MM.1S (cell line): ENCODE measurements around the gene CENPB.

Experiments used
- EZH2 ChIP-seq: fragments of 300-600 bp; sonication (generic); optimal IDR thresholded peaks from 2 replicates; pipeline ENCODE3; 2017; ENCODE audit warnings: low read depth, mild to moderate bottlenecking, antibody characterized with exemption, low read length, mixed read lengths
- EZH2phosphoT487 ChIP-seq: fragments of 300-600 bp; sonication (generic); IDR thresholded peaks from 2 replicates; pipeline ENCODE4 v1.6.1; 2018; ENCODE audit warnings: antibody characterized with exemption, low read length
- TF ChIP-seq, protein P1 (sequence below): fragments of 300-600 bp; sonication (generic); IDR thresholded peaks from 2 replicates; pipeline ENCODE4 v1.5.1; 2016; ENCODE audit warnings: antibody characterized with exemption, low read length, mixed read lengths

DNA sequence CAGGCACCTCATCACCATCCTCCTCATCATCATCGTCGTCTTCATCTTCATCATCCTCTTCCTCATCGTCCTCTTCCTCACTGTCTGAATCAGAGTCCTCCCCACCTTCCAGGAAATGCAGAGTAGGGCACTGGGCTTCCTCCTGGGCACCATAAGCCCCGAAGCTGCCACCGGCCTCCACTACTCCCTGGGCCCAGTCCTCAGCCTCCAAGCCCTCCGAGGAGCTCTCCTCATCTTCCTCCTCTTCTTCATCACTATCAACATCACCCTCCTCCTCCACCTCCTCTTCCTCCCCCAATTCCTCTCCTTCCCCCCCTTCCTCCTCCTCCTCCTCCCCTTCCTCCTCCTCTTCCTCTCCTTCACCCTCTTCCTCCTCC is 1.7 kb downstream of the CENPB start:
- TF ChIP-seq, protein P1, sequence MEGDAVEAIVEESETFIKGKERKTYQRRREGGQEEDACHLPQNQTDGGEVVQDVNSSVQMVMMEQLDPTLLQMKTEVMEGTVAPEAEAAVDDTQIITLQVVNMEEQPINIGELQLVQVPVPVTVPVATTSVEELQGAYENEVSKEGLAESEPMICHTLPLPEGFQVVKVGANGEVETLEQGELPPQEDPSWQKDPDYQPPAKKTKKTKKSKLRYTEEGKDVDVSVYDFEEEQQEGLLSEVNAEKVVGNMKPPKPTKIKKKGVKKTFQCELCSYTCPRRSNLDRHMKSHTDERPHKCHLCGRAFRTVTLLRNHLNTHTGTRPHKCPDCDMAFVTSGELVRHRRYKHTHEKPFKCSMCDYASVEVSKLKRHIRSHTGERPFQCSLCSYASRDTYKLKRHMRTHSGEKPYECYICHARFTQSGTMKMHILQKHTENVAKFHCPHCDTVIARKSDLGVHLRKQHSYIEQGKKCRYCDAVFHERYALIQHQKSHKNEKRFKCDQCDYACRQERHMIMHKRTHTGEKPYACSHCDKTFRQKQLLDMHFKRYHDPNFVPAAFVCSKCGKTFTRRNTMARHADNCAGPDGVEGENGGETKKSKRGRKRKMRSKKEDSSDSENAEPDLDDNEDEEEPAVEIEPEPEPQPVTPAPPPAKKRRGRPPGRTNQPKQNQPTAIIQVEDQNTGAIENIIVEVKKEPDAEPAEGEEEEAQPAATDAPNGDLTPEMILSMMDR: no peak
- TF ChIP-seq EZH2: no peak
- no peak for TF ChIP-seq EZH2phosphoT487
